ENCODE data around the gene RELA. TPM values are rescaled to one million over a fixed set of nuclear protein-coding genes. Genes with fewer than 3 reads are reported as not detected.

The RELA gene
- total RNA-seq, 1 donor from 2014 or later: 68.9 TPM

DNA sequence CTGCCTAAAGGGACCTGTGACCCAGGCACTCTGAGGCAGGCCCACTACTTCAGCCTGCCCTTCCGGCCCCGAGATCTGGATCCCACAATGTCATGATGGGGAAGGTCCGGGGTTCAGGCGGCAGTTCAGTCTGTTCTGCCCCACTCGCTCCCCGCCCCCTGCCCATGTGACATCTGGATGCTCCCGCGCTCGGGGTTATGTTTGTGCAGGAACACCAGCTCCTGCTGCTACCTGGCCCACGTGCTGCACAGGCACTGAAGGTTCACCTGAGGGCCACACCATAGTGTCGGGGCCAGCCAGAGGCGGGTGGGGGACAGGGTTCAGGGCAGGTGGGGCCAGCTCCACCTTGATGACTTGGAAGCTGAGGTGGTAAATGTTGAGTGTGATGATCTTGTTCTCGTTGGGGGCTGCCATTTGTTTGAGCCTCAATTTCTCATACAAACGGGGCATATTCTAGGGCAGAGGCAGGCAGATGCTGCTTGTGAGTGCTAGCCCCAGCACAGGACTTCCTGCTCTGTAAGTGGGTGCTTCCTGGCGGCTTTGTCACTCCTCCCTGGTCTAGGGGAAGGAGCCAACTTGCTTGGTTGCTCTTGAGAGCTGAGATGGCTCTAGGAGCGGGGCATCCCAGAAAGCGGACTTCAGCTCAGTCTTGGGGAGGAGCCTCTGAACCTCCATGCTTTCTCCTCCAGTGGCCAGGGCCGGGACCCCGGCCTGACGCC is 29.2 kb downstream of the RELA start:
- H3K4me2 ChIP-seq (ENCODE audit: low read length): no peak overlapping the region
- no peak overlapping the region for H3K27ac ChIP-seq (ENCODE audit: low read depth, low read length)
- no peaks in the 10 kb centered on the region for H3K27me3 ChIP-seq (ENCODE audit: insufficient read depth, low read length)
- DNase-seq (ENCODE audit: low read depth) (no peak), FAIRE-seq (no peak)
- H3K79me2 ChIP-seq (ENCODE audit: insufficient read depth, low read length): peaks cover 8% of the 10 kb centered on the region
- no peaks in the 10 kb centered on the region for H3K9me3 Mint-ChIP-seq (ENCODE audit: unreplicated experiment)
- no peak overlapping the region for H2AFZ ChIP-seq (ENCODE audit: low read depth, low read length)
- H3K4me1 Mint-ChIP-seq (ENCODE audit: low read depth, unreplicated experiment): peaks cover 4% of the 10 kb centered on the region
- TF ChIP-seq EZH2 (IDR thresholded peaks at IDR 0.05; ENCODE audit: insufficient read depth, low read length): no peak
- TF ChIP-seq, protein P1, sequence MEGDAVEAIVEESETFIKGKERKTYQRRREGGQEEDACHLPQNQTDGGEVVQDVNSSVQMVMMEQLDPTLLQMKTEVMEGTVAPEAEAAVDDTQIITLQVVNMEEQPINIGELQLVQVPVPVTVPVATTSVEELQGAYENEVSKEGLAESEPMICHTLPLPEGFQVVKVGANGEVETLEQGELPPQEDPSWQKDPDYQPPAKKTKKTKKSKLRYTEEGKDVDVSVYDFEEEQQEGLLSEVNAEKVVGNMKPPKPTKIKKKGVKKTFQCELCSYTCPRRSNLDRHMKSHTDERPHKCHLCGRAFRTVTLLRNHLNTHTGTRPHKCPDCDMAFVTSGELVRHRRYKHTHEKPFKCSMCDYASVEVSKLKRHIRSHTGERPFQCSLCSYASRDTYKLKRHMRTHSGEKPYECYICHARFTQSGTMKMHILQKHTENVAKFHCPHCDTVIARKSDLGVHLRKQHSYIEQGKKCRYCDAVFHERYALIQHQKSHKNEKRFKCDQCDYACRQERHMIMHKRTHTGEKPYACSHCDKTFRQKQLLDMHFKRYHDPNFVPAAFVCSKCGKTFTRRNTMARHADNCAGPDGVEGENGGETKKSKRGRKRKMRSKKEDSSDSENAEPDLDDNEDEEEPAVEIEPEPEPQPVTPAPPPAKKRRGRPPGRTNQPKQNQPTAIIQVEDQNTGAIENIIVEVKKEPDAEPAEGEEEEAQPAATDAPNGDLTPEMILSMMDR (IDR thresholded peaks at IDR 0.05; ENCODE audit: insufficient read depth, low read depth, low read length): no peak
- no peak overlapping the region for H3K27ac Mint-ChIP-seq (ENCODE audit: unreplicated experiment)
- peaks cover 35% of the 10 kb centered on the region for H4K20me1 ChIP-seq (ENCODE audit: insufficient read depth, low read length)
- H3K36me3 Mint-ChIP-seq (ENCODE audit: low read depth, unreplicated experiment): peaks cover 3% of the 10 kb centered on the region
- H3K4me1 ChIP-seq (ENCODE audit: insufficient read depth, low read length): peaks cover 14% of the 10 kb centered on the region
- no peaks in the 10 kb centered on the region for H3K27me3 Mint-ChIP-seq (ENCODE audit: low read depth, unreplicated experiment)
- no peak overlapping the region for H3K9ac ChIP-seq (ENCODE audit: low read length)
- peaks cover 21% of the 10 kb centered on the region for H3K36me3 ChIP-seq (ENCODE audit: insufficient read depth, low read length)
- no peak overlapping the region for H3K4me3 Mint-ChIP-seq (ENCODE audit: unreplicated experiment)
- H3K9me3 ChIP-seq (ENCODE audit: insufficient read depth, low read depth, low read length): no peaks in the 10 kb centered on the region
- no peak overlapping the region for H3K4me3 ChIP-seq (ENCODE audit: insufficient read depth, low read depth, low read length)

DNA sequence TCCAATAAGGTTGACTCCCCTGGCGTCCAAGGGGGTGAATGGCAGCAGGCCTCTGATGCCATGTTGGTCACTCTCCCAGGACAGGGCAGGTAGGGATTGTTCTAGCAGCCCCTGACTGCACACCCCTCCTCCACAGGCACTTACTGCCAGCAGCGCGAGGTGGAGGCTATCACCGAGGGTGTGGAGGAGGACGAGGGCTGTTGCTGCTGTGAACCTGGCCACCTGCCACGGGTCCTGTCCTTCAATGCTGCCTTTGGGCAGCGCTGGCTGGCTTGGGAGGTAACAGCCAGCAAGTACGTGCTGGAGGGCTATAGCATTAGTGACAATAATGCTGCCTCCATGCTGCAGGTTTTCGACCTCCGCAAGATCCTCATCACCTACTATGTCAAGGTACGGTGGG is 32.5 kb downstream of the RELA start:
- H3K27me3 Mint-ChIP-seq (ENCODE audit: low read depth, unreplicated experiment): no peaks in the 10 kb centered on the region
- peaks cover 43% of the 10 kb centered on the region for H4K20me1 ChIP-seq (ENCODE audit: insufficient read depth, low read length)
- no peaks in the 10 kb centered on the region for H3K4me1 Mint-ChIP-seq (ENCODE audit: low read depth, unreplicated experiment)
- H3K27me3 ChIP-seq (ENCODE audit: insufficient read depth, low read length): no peaks in the 10 kb centered on the region
- H3K4me2 ChIP-seq (ENCODE audit: low read length): no peak overlapping the region
- H3K9me3 ChIP-seq (ENCODE audit: insufficient read depth, low read depth, low read length): no peaks in the 10 kb centered on the region
- no peak overlapping the region for H3K4me3 Mint-ChIP-seq (ENCODE audit: unreplicated experiment)
- no peak overlapping the region for H3K4me3 ChIP-seq (ENCODE audit: insufficient read depth, low read depth, low read length)
- H3K79me2 ChIP-seq (ENCODE audit: insufficient read depth, low read length): peaks cover 3% of the 10 kb centered on the region
- no peaks in the 10 kb centered on the region for H3K9me3 Mint-ChIP-seq (ENCODE audit: unreplicated experiment)
- no peak overlapping the region for H3K27ac Mint-ChIP-seq (ENCODE audit: unreplicated experiment)
- no peak overlapping the region for H3K9ac ChIP-seq (ENCODE audit: low read length)
- H2AFZ ChIP-seq (ENCODE audit: low read depth, low read length): no peak overlapping the region
- no peak for DNase-seq (ENCODE audit: low read depth)
- FAIRE-seq: no peak
- no peak overlapping the region for H3K27ac ChIP-seq (ENCODE audit: low read depth, low read length)
- H3K4me1 ChIP-seq (ENCODE audit: insufficient read depth, low read length): no peaks in the 10 kb centered on the region
- H3K36me3 Mint-ChIP-seq (ENCODE audit: low read depth, unreplicated experiment): peaks cover 5% of the 10 kb centered on the region
- peaks cover 22% of the 10 kb centered on the region for H3K36me3 ChIP-seq (ENCODE audit: insufficient read depth, low read length)
- TF ChIP-seq EZH2 (IDR thresholded peaks at IDR 0.05; ENCODE audit: insufficient read depth, low read length): no peak
- TF ChIP-seq, protein P1 (IDR thresholded peaks at IDR 0.05; ENCODE audit: insufficient read depth, low read depth, low read length): no peak

DNA sequence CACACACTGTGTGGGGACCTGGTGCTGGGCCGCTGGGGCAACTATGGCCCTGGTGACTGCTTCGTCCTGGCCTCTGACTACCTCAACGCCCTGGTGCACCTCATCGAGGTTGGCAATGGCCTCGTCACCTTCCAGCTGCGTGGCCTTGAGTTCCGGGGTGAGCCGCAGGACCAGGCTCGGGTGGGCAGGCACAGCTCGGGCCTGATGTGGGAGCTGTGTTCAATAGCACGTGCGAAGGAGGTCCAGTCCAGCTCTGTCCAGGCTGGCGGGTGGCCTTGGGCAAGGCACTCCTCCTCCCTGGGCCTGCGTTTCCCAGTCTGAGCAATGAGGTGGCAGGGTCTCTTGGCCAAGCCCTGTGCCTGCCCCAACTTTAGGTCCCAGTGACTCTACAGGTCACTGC is 33.1 kb downstream of the RELA start:
- TF ChIP-seq EZH2 (IDR thresholded peaks at IDR 0.05; ENCODE audit: insufficient read depth, low read length): no peak
- TF ChIP-seq, protein P1 (IDR thresholded peaks at IDR 0.05; ENCODE audit: insufficient read depth, low read depth, low read length): no peak
- no peak overlapping the region for H3K4me3 Mint-ChIP-seq (ENCODE audit: unreplicated experiment)
- H3K27me3 Mint-ChIP-seq (ENCODE audit: low read depth, unreplicated experiment): no peaks in the 10 kb centered on the region
- H3K27ac Mint-ChIP-seq (ENCODE audit: unreplicated experiment): no peak overlapping the region
- Histone ChIP-seq H3K4me3 (ENCODE audit: insufficient read depth, low read depth, low read length) (no peak overlapping the region), H3K4me1 (ENCODE audit: insufficient read depth, low read length) (no peaks in the 10 kb centered on the region), H3K4me2 (ENCODE audit: low read length) (no peak overlapping the region), H3K9me3 (ENCODE audit: insufficient read depth, low read depth, low read length) (no peaks in the 10 kb centered on the region), H2AFZ (ENCODE audit: low read depth, low read length) (no peak overlapping the region), H4K20me1 (ENCODE audit: insufficient read depth, low read length) (peaks cover 38% of the 10 kb centered on the region), H3K27ac (ENCODE audit: low read depth, low read length) (no peak overlapping the region), H3K9ac (ENCODE audit: low read length) (no peak overlapping the region), H3K27me3 (ENCODE audit: insufficient read depth, low read length) (no peaks in the 10 kb centered on the region), H3K79me2 (ENCODE audit: insufficient read depth, low read length) (peaks cover 3% of the 10 kb centered on the region), H3K36me3 (ENCODE audit: insufficient read depth, low read length) (peaks cover 17% of the 10 kb centered on the region)
- DNase-seq (ENCODE audit: low read depth): no peak
- FAIRE-seq: no peak
- H3K4me1 Mint-ChIP-seq (ENCODE audit: low read depth, unreplicated experiment): no peaks in the 10 kb centered on the region
- no peaks in the 10 kb centered on the region for H3K9me3 Mint-ChIP-seq (ENCODE audit: unreplicated experiment)
- peaks cover 5% of the 10 kb centered on the region for H3K36me3 Mint-ChIP-seq (ENCODE audit: low read depth, unreplicated experiment)
